Measurements from ENCODE around the gene CDH15.

- TF ChIP-seq EP300 (IDR thresholded peaks at IDR 0.05) (no peak), POLR2A (IDR thresholded peaks at IDR 0.05) (no peak)
Observed at GRCh38 chr16:89198417-89199240, 27.1 kb downstream of the CDH15 start.
